IMR-90 (cell line): ENCODE results near the gene NTM. TPM values are rescaled to one million over a fixed set of nuclear protein-coding genes. Genes with fewer than 3 reads are reported as not detected.

Experiments used
- ATAC-seq: fragments of 200-7000 bp; cut with Tn5 transposase; 2 replicates; pipeline ENCODE4 v1.9.1; 2020; ENCODE audit warnings: low read depth, mild to moderate bottlenecking, moderate library complexity
- BruUV-seq: library from RNA; stranded (reverse); fragments of 400-500 nt; replicated peaks from 2 replicates; lab custom pipeline; 2021; lab: Mats Ljungman, UMichigan
- CTCF ChIA-PET: fragments of 300-600 bp; formaldehyde crosslinking; extraction: SDS; loops from one replicate; lab custom pipeline; 2021; ENCODE audit warnings: antibody characterized with exemption; lab: Yijun Ruan, JAX
- POLR2A ChIA-PET: fragments of 300-600 bp; sonication (Branson Sonifier 250); formaldehyde crosslinking; loops from one replicate; lab custom pipeline; 2022; ENCODE audit warnings: antibody characterized with exemption; ENCODE audit not compliant: unreplicated experiment; lab: Charles Lee
- DNase-seq: peaks from one replicate; pipeline ENCODE4 v3.0.0; 2013
- H2AFZ ChIP-seq: replicated peaks from 2 replicates; pipeline ENCODE3; 2013; ENCODE audit warnings: low read length, mild to moderate bottlenecking; ENCODE audit not compliant: poor library complexity
- H2AK5ac ChIP-seq: 2 replicates; pipeline ENCODE4 v1.6.1; 2013; ENCODE audit warnings: low read depth, low read length, inconsistent platforms
- H2AK9ac ChIP-seq: replicated peaks from 2 replicates; pipeline ENCODE3; 2013; ENCODE audit warnings: mild to moderate bottlenecking, low read depth, low read length, moderate library complexity; ENCODE audit not compliant: poor library complexity
- H2BK120ac ChIP-seq: 2 replicates; pipeline ENCODE4 v1.6.1; 2013; ENCODE audit warnings: low read depth, low read length, inconsistent platforms
- H2BK15ac ChIP-seq: 3 replicates; pipeline ENCODE4 v1.6.1; 2013; ENCODE audit warnings: low read depth, low read length, inconsistent platforms
- H2BK20ac ChIP-seq: 2 replicates; pipeline ENCODE4 v1.6.1; 2013; ENCODE audit warnings: low read depth, mild to moderate bottlenecking, inconsistent platforms, low read length, moderate library complexity
- H2BK5ac ChIP-seq: 2 replicates; pipeline ENCODE4 v1.6.1; 2013; ENCODE audit warnings: mild to moderate bottlenecking, low read depth, low read length, inconsistent platforms; ENCODE audit not compliant: poor library complexity, severe bottlenecking
- H3K14ac ChIP-seq: replicated peaks from 2 replicates; pipeline ENCODE4 v1.6.1; 2013; ENCODE audit warnings: low read depth, low read length, inconsistent platforms
- H3K18ac ChIP-seq: 2 replicates; pipeline ENCODE4 v1.6.1; 2013; ENCODE audit warnings: low read depth, low read length, control low read depth
- H3K23ac ChIP-seq: 2 replicates; pipeline ENCODE4 v1.6.1; 2013; ENCODE audit warnings: low read depth, low read length, inconsistent platforms
- H3K27ac ChIP-seq: 2 replicates; pipeline ENCODE4 v1.5.1; 2013; ENCODE audit warnings: mild to moderate bottlenecking, control low read depth, low read length; ENCODE audit not compliant: insufficient read depth
- H3K27me3 ChIP-seq: 2 replicates; pipeline ENCODE4 v1.6.1; 2013; ENCODE audit warnings: low read length; ENCODE audit not compliant: control insufficient read depth, insufficient read depth
- H3K36me3 ChIP-seq: 2 replicates; pipeline ENCODE4 v1.6.1; 2013; ENCODE audit warnings: low read length, mixed read lengths; ENCODE audit not compliant: control insufficient read depth, insufficient read depth
- H3K4ac ChIP-seq: 2 replicates; pipeline ENCODE4 v1.6.1; 2013; ENCODE audit warnings: low read depth, low read length, inconsistent platforms
- H3K4me1 ChIP-seq: 2 replicates; pipeline ENCODE4 v1.6.1; 2013; ENCODE audit warnings: low read length, mixed read lengths; ENCODE audit not compliant: control insufficient read depth, insufficient read depth
- H3K4me2 ChIP-seq: 2 replicates; pipeline ENCODE4 v1.6.1; 2013; ENCODE audit warnings: low read depth, mild to moderate bottlenecking, control low read depth, low read length, moderate library complexity
- H3K4me3 ChIP-seq: 2 replicates; pipeline ENCODE4 v1.5.1; 2013; ENCODE audit warnings: low read depth, mild to moderate bottlenecking, control low read depth, low read length, moderate library complexity; ENCODE audit not compliant: insufficient read depth
- H3K56ac ChIP-seq: 2 replicates; pipeline ENCODE4 v1.6.1; 2013; ENCODE audit warnings: low read length, inconsistent platforms; ENCODE audit not compliant: insufficient read depth; ENCODE audit errors: extremely low read depth
- H3K79me1 ChIP-seq, 2 experiments: 2 replicates each; pipeline ENCODE4 v1.6.1; 2013; ENCODE audit warnings: low read length in 2 of 2, inconsistent platforms in 1 of 2, low read depth in 1 of 2
- H3K9ac ChIP-seq: 2 replicates; pipeline ENCODE4 v1.6.1; 2013; ENCODE audit warnings: low read depth, low read length, control low read depth
- H3K9me1 ChIP-seq: 2 replicates; pipeline ENCODE4 v1.6.1; 2013; ENCODE audit warnings: low read length, inconsistent platforms; ENCODE audit not compliant: insufficient read depth
- H3K9me3 ChIP-seq: 2 replicates; pipeline ENCODE4 v1.6.1; 2013; ENCODE audit warnings: low read length; ENCODE audit not compliant: control insufficient read depth, insufficient read depth
- H4K20me1 ChIP-seq: 2 replicates; pipeline ENCODE4 v1.6.1; 2013; ENCODE audit warnings: low read length, inconsistent platforms; ENCODE audit not compliant: insufficient read depth
- H4K5ac ChIP-seq: 2 replicates; pipeline ENCODE4 v1.6.1; 2013; ENCODE audit warnings: mild to moderate bottlenecking, low read depth, low read length, control low read depth
- H4K8ac ChIP-seq, 2 experiments: 2 replicates each; pipeline ENCODE4 v1.6.1; 2013; ENCODE audit warnings: low read depth in 2 of 2, low read length in 2 of 2, control low read depth in 1 of 2, inconsistent platforms in 1 of 2
- H4K91ac ChIP-seq: 2 replicates; pipeline ENCODE4 v1.6.1; 2013; ENCODE audit warnings: low read depth, low read length, inconsistent platforms; ENCODE audit not compliant: insufficient read depth
- CHD1 ChIP-seq: IDR thresholded peaks from 2 replicates; pipeline ENCODE4 v1.6.1; 2012; ENCODE audit warnings: low read depth, low read length, improper control_type of control experiment
- FOS ChIP-seq: fragments of 150-350 bp; IDR thresholded peaks from 2 replicates; pipeline ENCODE4 v1.6.1; 2016; ENCODE audit warnings: low read depth, low read length
- SMC3 ChIP-seq: fragments of 150-350 bp; IDR thresholded peaks from 2 replicates; pipeline ENCODE4 v1.6.1; 2016; ENCODE audit warnings: low read depth, mild to moderate bottlenecking, antibody characterized with exemption, low read length, moderate library complexity
- WGBS, 2 experiments: methylation state at CpG; one replicate each; pipeline versions ENCODE4 v1.1.5 to v1.1.7; 2013; ENCODE audit warnings: missing lambda C conversion rate in 2 of 2; ENCODE audit not compliant: insufficient read length in 1 of 2; ENCODE audit errors: extremely low coverage in 2 of 2; 5-methylcytosine and 5-hydroxymethylcytosine counted together
- dilution Hi-C: fragments of 300-500 bp; cut with HindIII; formaldehyde crosslinking; loops from one replicate; pipeline ENCODE4 v1.14.3; 2018; ENCODE audit warnings: low sequenced_read_pairs; ENCODE audit not compliant: unreplicated experiment
- in situ Hi-C: fragments of 300-500 bp; cut with MboI; formaldehyde crosslinking; loops from 3 replicates; pipeline ENCODE4 v1.14.3; 2019; ENCODE audit warnings: low sequenced_read_pairs, inconsistent platforms, mixed read lengths
- intact Hi-C: fragments of 100-400 bp; cut with micrococcal nuclease; formaldehyde crosslinking; loops from 2 replicates; pipeline ENCODE4 v1.10.0; 2022
- polyA plus RNA-seq, 3 experiments: library from polyadenylated mRNA; depleted of rRNA; stranded (reverse); fragments of >200 nt; gene quantifications; 2 replicates each; pipeline ENCODE4 v1.2.3, GENCODE V29; 2012; ENCODE audit warnings: low replicate concordance in 1 of 3
- total RNA-seq: library from RNA; depleted of rRNA; stranded (reverse); fragments of >200 nt; gene quantifications from 2 replicates; pipeline ENCODE4 v1.2.3, GENCODE V29; 2012

NTM gene
- total and polyA plus RNA-seq, 2 of the 4 experiments (the other 2 are of a cell fraction): 19.5 to 25.5 TPM

DNA sequence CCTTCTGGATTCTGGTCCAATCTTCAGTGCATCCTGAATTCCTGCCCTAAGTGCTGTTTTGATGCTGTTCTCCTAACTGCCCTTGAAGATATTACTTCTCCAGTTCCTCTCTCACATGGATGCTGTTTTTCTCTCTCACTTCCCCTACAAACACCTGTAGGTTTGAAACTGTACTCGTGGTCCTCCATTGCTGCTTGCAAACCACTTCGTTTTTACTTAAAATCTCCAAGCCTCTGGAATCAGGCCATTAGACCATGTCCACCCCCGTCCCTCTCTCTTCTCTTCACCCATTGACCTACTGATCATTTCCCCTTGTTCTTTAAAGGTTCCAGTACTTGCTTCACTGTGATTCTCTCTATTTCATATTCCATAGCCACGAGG, 988.1 kb downstream of the NTM start:
- CTCF ChIA-PET: interaction anchor here (0.5 kb wide), 1 partner anchor 376 kb away, joined by 3 read pairs; no protein-coding TSS in a partner anchor
- WGBS, 2 experiments: 20% methylated on average over 2 of the region's 4 CpGs; no CpG with 5 or more reads in 1 of the 2 experiments
- no peak for DNase-seq

More for the DNA sequence above, 988.1 kb downstream of the NTM start:
- BruUV-seq: no TSS peak
- H2AK9ac ChIP-seq: no peak overlapping the region
- H3K9me3 ChIP-seq: no peaks in the 10 kb centered on the region
- H2AFZ ChIP-seq: no peak overlapping the region
- H3K18ac ChIP-seq: no peak overlapping the region
- H2BK15ac ChIP-seq: no peak overlapping the region
- no peaks in the 10 kb centered on the region for H3K9me1 ChIP-seq
- H4K91ac ChIP-seq: no peak overlapping the region
- no peak overlapping the region for H4K5ac ChIP-seq
- H2BK20ac ChIP-seq: no peak overlapping the region
- no peak overlapping the region for H2BK120ac ChIP-seq
- no peak overlapping the region for H2AK5ac ChIP-seq
- no peak for ATAC-seq
- no peak overlapping the region for H3K27ac ChIP-seq
- POLR2A ChIA-PET: no interaction called here
- H2BK5ac ChIP-seq: no peak overlapping the region
- no peak overlapping the region for H3K4me3 ChIP-seq
- H3K27me3 ChIP-seq: peaks cover 13% of the 10 kb centered on the region
- no peaks in the 10 kb centered on the region for H3K79me1 ChIP-seq
- H3K14ac ChIP-seq: no peak overlapping the region
- H3K4ac ChIP-seq: no peak overlapping the region
- no peaks in the 10 kb centered on the region for H3K4me1 ChIP-seq
- H3K9ac ChIP-seq: no peak overlapping the region
- H4K20me1 ChIP-seq: no peaks in the 10 kb centered on the region
- intact Hi-C loops: no loop called here
- H3K36me3 ChIP-seq: no peaks in the 10 kb centered on the region
- TF ChIP-seq CHD1 (no peak), FOS (no peak), SMC3 (no peak)
- no peak overlapping the region for H3K4me2 ChIP-seq
- in situ Hi-C loops: no loop called here
- H4K8ac ChIP-seq: no peak overlapping the region
- no peak overlapping the region for H3K56ac ChIP-seq
- no peak overlapping the region for H3K23ac ChIP-seq
- dilution Hi-C loops: no loop called here
